SK-N-SH treated with all-trans-retinoic acid at 6 μM for 48 hours (cell line): ENCODE measurements around the gene VPS51.

Experiments used
- ATAC-seq: fragments of 200-7000 bp; cut with Tn5 transposase; 3 replicates; pipeline ENCODE4 v1.9.1; 2020; ENCODE audit warnings: mild to moderate bottlenecking, moderate library complexity
- ARNTL ChIP-seq: fragments of 450-650 bp; formaldehyde crosslinking; IDR thresholded peaks from 2 replicates; pipeline ENCODE4 v1.5.0; 2020; ENCODE audit warnings: low read depth, mild to moderate bottlenecking, moderate library complexity, borderline replicate concordance
- BACH2 ChIP-seq: fragments of 250-450 bp; sonication (Bioruptor Pico); IDR thresholded peaks from 2 replicates; pipeline ENCODE4 v1.9.0; 2021; ENCODE audit warnings: mild to moderate bottlenecking, borderline replicate concordance
- ESRRG ChIP-seq: fragments of 250-450 bp; sonication (Bioruptor Pico); IDR thresholded peaks from 2 replicates; pipeline ENCODE4 v1.6.1; 2021; ENCODE audit warnings: mild to moderate bottlenecking
- OSR1 ChIP-seq: fragments of 250-450 bp; sonication (Bioruptor Pico); IDR thresholded peaks from 2 replicates; pipeline ENCODE4 v1.8.0; 2022; ENCODE audit warnings: moderate library complexity, mild to moderate bottlenecking, inconsistent platforms
- POU6F1 ChIP-seq: fragments of 250-450 bp; sonication (Bioruptor Pico); IDR thresholded peaks from 2 replicates; pipeline ENCODE4 v1.8.0; 2021; ENCODE audit warnings: low read depth, mild to moderate bottlenecking, moderate library complexity, borderline replicate concordance
- PPARA ChIP-seq: fragments of 250-450 bp; sonication (Bioruptor Pico); IDR thresholded peaks from 2 replicates; pipeline ENCODE4 v1.5.0; 2020; ENCODE audit warnings: mild to moderate bottlenecking, borderline replicate concordance
- RARB ChIP-seq: fragments of 250-450 bp; sonication (Bioruptor Pico); IDR thresholded peaks from 2 replicates; pipeline ENCODE4 v1.8.0; 2021; ENCODE audit warnings: mild to moderate bottlenecking, moderate library complexity
- SNAI2 ChIP-seq: fragments of 250-450 bp; sonication (Bioruptor Pico); IDR thresholded peaks from 2 replicates; pipeline ENCODE4 v1.5.0; 2020; ENCODE audit warnings: mild to moderate bottlenecking, moderate library complexity
- TCF4 ChIP-seq: fragments of 250-450 bp; sonication (Bioruptor Pico); IDR thresholded peaks from 2 replicates; pipeline ENCODE4 v1.8.0; 2021; ENCODE audit warnings: mild to moderate bottlenecking, moderate library complexity, borderline replicate concordance
- ZC3H10 ChIP-seq: fragments of 250-450 bp; sonication (Bioruptor Pico); IDR thresholded peaks from 2 replicates; pipeline ENCODE4 v1.5.1; 2021; ENCODE audit warnings: mild to moderate bottlenecking, moderate library complexity
- ZFP3 ChIP-seq: fragments of 250-450 bp; sonication (Bioruptor Pico); IDR thresholded peaks from 2 replicates; pipeline ENCODE4 v1.5.0; 2020; ENCODE audit warnings: mild to moderate bottlenecking, moderate library complexity
- ZFP30 ChIP-seq: fragments of 450-650 bp; formaldehyde crosslinking; IDR thresholded peaks from 2 replicates; pipeline ENCODE4 v1.5.0; 2022; ENCODE audit warnings: mild to moderate bottlenecking, moderate library complexity
- ZNF70 ChIP-seq: fragments of 450-650 bp; formaldehyde crosslinking; IDR thresholded peaks from 2 replicates; pipeline ENCODE4 v1.5.0; 2020; ENCODE audit warnings: mild to moderate bottlenecking, moderate library complexity
- ZNF8 ChIP-seq: fragments of 450-650 bp; formaldehyde crosslinking; IDR thresholded peaks from 2 replicates; pipeline ENCODE4 v1.5.0; 2020; ENCODE audit warnings: mild to moderate bottlenecking, moderate library complexity
- TF ChIP-seq, protein P1 (sequence below): fragments of 250-450 bp; sonication (Bioruptor Pico); IDR thresholded peaks from 2 replicates; pipeline ENCODE4 v1.5.0; 2020; ENCODE audit warnings: mild to moderate bottlenecking, moderate library complexity

The VPS51 gene

GRCh38 chr11:65069217-65069616 lies 26.8 kb upstream of the VPS51 start:
- TF ChIP-seq ZFP3 (CRISPR knock-in tag) (no peak), POU6F1 (CRISPR knock-in tag) (no peak), ZC3H10 (CRISPR knock-in tag) (no peak), ZNF70 (CRISPR knock-in tag) (no peak), ESRRG (CRISPR knock-in tag) (no peak), PPARA (CRISPR knock-in tag) (no peak), ARNTL (CRISPR knock-in tag) (no peak)
- no peak for ATAC-seq

DNA sequence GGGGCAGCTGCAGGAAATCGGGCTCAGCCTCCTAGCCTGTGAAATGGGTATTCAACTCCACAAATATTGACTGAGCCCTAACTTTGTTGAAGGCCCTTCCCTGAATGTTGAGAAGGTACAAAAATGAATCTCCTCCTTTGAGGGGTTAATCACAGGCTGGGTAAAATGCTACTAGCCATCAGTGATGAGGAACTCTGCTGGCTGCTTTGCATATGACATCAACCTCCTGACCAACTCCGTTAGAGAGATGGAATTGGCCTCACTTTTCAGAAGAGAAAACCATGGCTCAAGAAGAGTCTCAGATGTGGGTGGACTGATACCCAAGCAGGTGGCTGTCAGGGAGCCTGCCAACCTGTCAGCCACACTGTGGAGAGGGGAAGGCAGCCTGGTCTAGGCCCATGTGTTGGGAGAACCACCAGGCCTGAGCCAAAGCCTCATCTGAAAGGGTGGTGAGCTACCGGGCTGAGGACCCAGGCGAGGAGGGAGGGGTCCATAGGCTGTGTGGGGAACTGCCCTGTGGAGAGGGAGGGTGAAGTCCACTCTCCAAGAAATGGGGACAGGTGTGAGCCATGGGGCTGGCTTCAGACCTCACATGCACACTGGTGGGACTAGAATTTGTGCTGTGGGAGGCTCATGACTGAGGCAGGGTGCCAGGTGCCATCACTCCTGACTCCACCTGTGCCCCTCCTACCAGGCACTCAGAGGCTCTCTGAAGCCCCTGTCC lies 23.9 kb upstream of the VPS51 start:
- TF ChIP-seq PPARA (CRISPR knock-in tag), result no peak
- TF ChIP-seq ARNTL (CRISPR knock-in tag), result no peak
- TF ChIP-seq ZNF8 (CRISPR knock-in tag), result no peak
- TF ChIP-seq RARB, result no peak
- no peak for TF ChIP-seq ESRRG (CRISPR knock-in tag)
- TF ChIP-seq, all 23 proteins: peak for 0
- no peak for ATAC-seq

DNA sequence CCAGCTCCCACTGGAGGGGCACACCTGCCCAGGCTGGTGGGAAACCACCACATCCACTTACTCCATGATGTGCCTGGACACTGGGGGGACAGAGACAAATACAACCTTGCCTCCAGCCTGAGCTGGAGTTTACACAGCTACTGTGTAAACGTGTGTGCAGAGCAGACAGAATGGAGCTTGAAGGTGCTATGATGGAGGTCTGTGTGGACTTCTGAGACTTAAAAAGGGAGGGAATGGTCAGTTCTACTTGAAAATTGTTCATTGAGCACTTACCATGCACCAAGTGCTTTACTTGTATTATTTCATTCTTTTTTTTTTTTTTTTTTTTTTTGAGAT lies 23.4 kb upstream of the VPS51 start:
- ATAC-seq, result no peak
- TF ChIP-seq BACH2 (CRISPR knock-in tag) (no peak), ZFP3 (CRISPR knock-in tag) (no peak), SNAI2 (CRISPR knock-in tag) (no peak)

DNA sequence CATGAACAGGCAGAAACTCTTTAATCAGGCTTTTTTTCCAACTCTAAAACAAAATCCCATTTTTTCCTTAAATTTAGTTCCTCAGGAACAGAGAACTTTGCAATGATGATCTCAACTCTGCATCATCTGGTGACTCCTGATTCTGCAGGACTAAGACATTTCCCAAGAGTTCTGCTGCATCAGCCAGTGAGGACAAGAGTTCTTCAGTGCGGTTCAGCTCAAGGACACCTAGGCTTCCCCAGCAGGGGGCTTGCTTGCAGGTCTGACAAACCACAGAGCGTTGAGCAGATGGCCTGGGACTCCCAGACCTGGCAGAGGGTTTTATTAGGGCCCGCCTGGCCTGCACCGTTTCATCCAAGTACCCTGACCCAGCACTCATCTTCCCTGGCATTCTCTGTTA lies 18.6 kb upstream of the VPS51 start:
- TF ChIP-seq ZC3H10 (CRISPR knock-in tag) (no peak), ZFP3 (CRISPR knock-in tag) (no peak), ZNF70 (CRISPR knock-in tag) (no peak), ZFP30 (CRISPR knock-in tag) (no peak), POU6F1 (CRISPR knock-in tag) (no peak), OSR1 (CRISPR knock-in tag) (no peak)
- TF ChIP-seq, protein P1, sequence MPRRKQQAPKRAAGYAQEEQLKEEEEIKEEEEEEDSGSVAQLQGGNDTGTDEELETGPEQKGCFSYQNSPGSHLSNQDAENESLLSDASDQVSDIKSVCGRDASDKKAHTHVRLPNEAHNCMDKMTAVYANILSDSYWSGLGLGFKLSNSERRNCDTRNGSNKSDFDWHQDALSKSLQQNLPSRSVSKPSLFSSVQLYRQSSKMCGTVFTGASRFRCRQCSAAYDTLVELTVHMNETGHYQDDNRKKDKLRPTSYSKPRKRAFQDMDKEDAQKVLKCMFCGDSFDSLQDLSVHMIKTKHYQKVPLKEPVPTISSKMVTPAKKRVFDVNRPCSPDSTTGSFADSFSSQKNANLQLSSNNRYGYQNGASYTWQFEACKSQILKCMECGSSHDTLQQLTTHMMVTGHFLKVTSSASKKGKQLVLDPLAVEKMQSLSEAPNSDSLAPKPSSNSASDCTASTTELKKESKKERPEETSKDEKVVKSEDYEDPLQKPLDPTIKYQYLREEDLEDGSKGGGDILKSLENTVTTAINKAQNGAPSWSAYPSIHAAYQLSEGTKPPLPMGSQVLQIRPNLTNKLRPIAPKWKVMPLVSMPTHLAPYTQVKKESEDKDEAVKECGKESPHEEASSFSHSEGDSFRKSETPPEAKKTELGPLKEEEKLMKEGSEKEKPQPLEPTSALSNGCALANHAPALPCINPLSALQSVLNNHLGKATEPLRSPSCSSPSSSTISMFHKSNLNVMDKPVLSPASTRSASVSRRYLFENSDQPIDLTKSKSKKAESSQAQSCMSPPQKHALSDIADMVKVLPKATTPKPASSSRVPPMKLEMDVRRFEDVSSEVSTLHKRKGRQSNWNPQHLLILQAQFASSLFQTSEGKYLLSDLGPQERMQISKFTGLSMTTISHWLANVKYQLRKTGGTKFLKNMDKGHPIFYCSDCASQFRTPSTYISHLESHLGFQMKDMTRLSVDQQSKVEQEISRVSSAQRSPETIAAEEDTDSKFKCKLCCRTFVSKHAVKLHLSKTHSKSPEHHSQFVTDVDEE, result no peak
- ATAC-seq, result no peak; the same call in 2 of the 3 replicates

GRCh38 chr11:65078151-65078550 lies 17.9 kb upstream of the VPS51 start:
- TF ChIP-seq, protein P1, result no peak
- TF ChIP-seq TCF4 (CRISPR knock-in tag), result no peak
- peak; percentile 90 for ATAC-seq
